GM18517 (cell line): ENCODE data around the gene INSIG1.

Experiments
- ATAC-seq: cut with Tn5 transposase; IDR thresholded peaks from one replicate; pipeline ENCODE4 v1.9.1; 2021; ENCODE audit warnings: mild to moderate bottlenecking, moderate library complexity; ENCODE audit not compliant: unreplicated experiment

The INSIG1 gene

GRCh38 chr7:155265961-155266360 lies 31.7 kb upstream of the INSIG1 start:
- ATAC-seq, result no peak

- no peak for ATAC-seq
These were observed 31.2 kb upstream of the INSIG1 start for GRCh38 chr7:155266440-155266839.

- ATAC-seq, result no peak
These were observed 30.7 kb upstream of the INSIG1 start for GRCh38 chr7:155267023-155267422.

- ATAC-seq, result no peak
These were observed 30.2 kb upstream of the INSIG1 start for GRCh38 chr7:155267436-155267835.

- ATAC-seq, result no peak
These were observed 29.5 kb upstream of the INSIG1 start for GRCh38 chr7:155268211-155268610.

GRCh38 chr7:155268921-155269650 lies 28.6 kb upstream of the INSIG1 start:
- ATAC-seq, result no peak

GRCh38 chr7:155269766-155270585 lies 27.7 kb upstream of the INSIG1 start:
- ATAC-seq, result no peak

- no peak for ATAC-seq
These were observed 26.8 kb upstream of the INSIG1 start for GRCh38 chr7:155270861-155271260.

GRCh38 chr7:155274633-155275355 lies 22.9 kb upstream of the INSIG1 start:
- no peak for ATAC-seq

- ATAC-seq, result no peak
These were observed 21.5 kb upstream of the INSIG1 start for GRCh38 chr7:155276042-155276799.

- no peak for ATAC-seq
These were observed 20.8 kb upstream of the INSIG1 start for GRCh38 chr7:155276800-155277375.

GRCh38 chr7:155277385-155277994 lies 20.2 kb upstream of the INSIG1 start:
- ATAC-seq, result no peak

GRCh38 chr7:155278921-155279320 lies 18.8 kb upstream of the INSIG1 start:
- ATAC-seq, result no peak

- no peak for ATAC-seq
These were observed 17.8 kb upstream of the INSIG1 start for GRCh38 chr7:155279787-155280445.

GRCh38 chr7:155280446-155281397 lies 17.0 kb upstream of the INSIG1 start:
- no peak for ATAC-seq

GRCh38 chr7:155281398-155281969 lies 16.2 kb upstream of the INSIG1 start:
- ATAC-seq, result no peak

GRCh38 chr7:155282671-155283070 lies 15.0 kb upstream of the INSIG1 start:
- ATAC-seq, result no peak

- ATAC-seq, result peak; percentile 92
These were observed 14.0 kb upstream of the INSIG1 start for GRCh38 chr7:155283565-155284194.
